Esophagus muscularis mucosa (tissue), 4 donors: ENCODE results near the gene SETBP1. TPM values are rescaled to one million over a fixed set of nuclear protein-coding genes. Genes with fewer than 3 reads are reported as not detected.

Experiments
- DNase-seq: peaks from one replicate; pipeline ENCODE4 v3.0.0-alpha.2; 2017; ENCODE audit errors: extremely low spot score
- H3K27ac ChIP-seq, 4 donors: fragments of 200-600 bp; sonication (generic); replicated peaks in 1 of 4; 1 replicate in 3 of 4; 2 replicates in 1 of 4; pipeline ENCODE4 v1.5.1; 2016 to 2019; ENCODE audit warnings: mild to moderate bottlenecking in 1 of 4
- H3K27me3 ChIP-seq, 4 donors: fragments of 200-600 bp; sonication (generic); one replicate each; pipeline versions ENCODE4 v1.5.1 to v1.6.0; 2016 to 2019
- H3K36me3 ChIP-seq, 4 donors: fragments of 200-600 bp; sonication (generic); one replicate each; pipeline ENCODE4 v1.5.1; 2016 to 2019
- H3K4me1 ChIP-seq, 4 donors: fragments of 200-600 bp; sonication (generic); one replicate each; pipeline ENCODE4 v1.5.1; 2016 to 2019
- H3K4me3 ChIP-seq, 4 donors: fragments of 200-600 bp; sonication (generic); 1 replicate in 2 of 4; 2 replicates in 2 of 4; pipeline ENCODE4 v1.5.1; 2016 to 2019; ENCODE audit warnings: mild to moderate bottlenecking in 4 of 4, moderate library complexity in 1 of 4
- H3K9me3 ChIP-seq, 4 donors: fragments of 200-600 bp; sonication (generic); 1 replicate in 3 of 4; 2 replicates in 1 of 4; pipeline ENCODE4 v1.5.1; 2016 to 2019
- EP300 ChIP-seq: sonication (generic); formaldehyde crosslinking; IDR thresholded peaks from one replicate; pipeline ENCODE4 v1.6.1; 2017; ENCODE audit warnings: antibody characterized with exemption
- POLR2A ChIP-seq: fragments of 450-650 bp; IDR thresholded peaks from one replicate; pipeline ENCODE4 v1.6.1; 2017; ENCODE audit warnings: antibody characterized with exemption, moderate library complexity, mild to moderate bottlenecking, low read depth
- POLR2AphosphoS5 ChIP-seq, 2 donors: sonication (generic); formaldehyde crosslinking; IDR thresholded peaks; one replicate each; pipeline ENCODE4 v1.6.1; 2017; ENCODE audit warnings: antibody characterized with exemption in 2 of 2
- WGBS: methylation state at CpG from one replicate; pipeline ENCODE4 v1.1.5; 2018; 5-methylcytosine and 5-hydroxymethylcytosine counted together
- intact Hi-C: fragments of 100-400 bp; cut with DNase I; formaldehyde crosslinking; loops from one replicate; pipeline ENCODE4 v1.15.1; 2023
- total RNA-seq, 4 donors: library from RNA; depleted of rRNA; stranded (reverse); fragments of >200 nt; gene quantifications; one replicate each; pipeline versions ENCODE4 v1.1.0 to v1.2.1, GENCODE V29; 2016
- TF ChIP-seq, protein P1 (sequence below), 3 experiments: fragments of 200-600 bp in 2 of 3; fragments of 450-650 bp in 1 of 3; sonication (generic) in 2 of 3; IDR thresholded peaks; one replicate each; pipeline ENCODE4 v1.5.1; 2017 to 2019; ENCODE audit warnings: antibody characterized with exemption in 3 of 3, mild to moderate bottlenecking in 2 of 3, moderate library complexity in 1 of 3

Gene SETBP1
- total RNA-seq, 4 donors from 2014 or later = 40.9 to 86.5 (median 65.1) TPM

GRCh38 chr18:45056926-45057325, 376.2 kb downstream of the SETBP1 start:
- no peak overlapping the region for H3K27ac ChIP-seq
- peaks cover 0 to 12% (median 2%) of the 10 kb centered on the region in 4 donors for H3K4me1 ChIP-seq
- no peak for DNase-seq
- TF ChIP-seq EP300 (no peak), POLR2AphosphoS5 (IDR thresholded peaks at IDR 0.05) (no peak), POLR2A (no peak)
- TF ChIP-seq, protein P1, sequence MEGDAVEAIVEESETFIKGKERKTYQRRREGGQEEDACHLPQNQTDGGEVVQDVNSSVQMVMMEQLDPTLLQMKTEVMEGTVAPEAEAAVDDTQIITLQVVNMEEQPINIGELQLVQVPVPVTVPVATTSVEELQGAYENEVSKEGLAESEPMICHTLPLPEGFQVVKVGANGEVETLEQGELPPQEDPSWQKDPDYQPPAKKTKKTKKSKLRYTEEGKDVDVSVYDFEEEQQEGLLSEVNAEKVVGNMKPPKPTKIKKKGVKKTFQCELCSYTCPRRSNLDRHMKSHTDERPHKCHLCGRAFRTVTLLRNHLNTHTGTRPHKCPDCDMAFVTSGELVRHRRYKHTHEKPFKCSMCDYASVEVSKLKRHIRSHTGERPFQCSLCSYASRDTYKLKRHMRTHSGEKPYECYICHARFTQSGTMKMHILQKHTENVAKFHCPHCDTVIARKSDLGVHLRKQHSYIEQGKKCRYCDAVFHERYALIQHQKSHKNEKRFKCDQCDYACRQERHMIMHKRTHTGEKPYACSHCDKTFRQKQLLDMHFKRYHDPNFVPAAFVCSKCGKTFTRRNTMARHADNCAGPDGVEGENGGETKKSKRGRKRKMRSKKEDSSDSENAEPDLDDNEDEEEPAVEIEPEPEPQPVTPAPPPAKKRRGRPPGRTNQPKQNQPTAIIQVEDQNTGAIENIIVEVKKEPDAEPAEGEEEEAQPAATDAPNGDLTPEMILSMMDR (IDR thresholded peaks at IDR 0.05) = no peak
- H3K36me3 ChIP-seq = no peaks in the 10 kb centered on the region
- no peaks in the 10 kb centered on the region for H3K9me3 ChIP-seq
- no peaks in the 10 kb centered on the region for H3K27me3 ChIP-seq
- H3K4me3 ChIP-seq = no peak overlapping the region
- intact Hi-C loops = no loop called here

DNA sequence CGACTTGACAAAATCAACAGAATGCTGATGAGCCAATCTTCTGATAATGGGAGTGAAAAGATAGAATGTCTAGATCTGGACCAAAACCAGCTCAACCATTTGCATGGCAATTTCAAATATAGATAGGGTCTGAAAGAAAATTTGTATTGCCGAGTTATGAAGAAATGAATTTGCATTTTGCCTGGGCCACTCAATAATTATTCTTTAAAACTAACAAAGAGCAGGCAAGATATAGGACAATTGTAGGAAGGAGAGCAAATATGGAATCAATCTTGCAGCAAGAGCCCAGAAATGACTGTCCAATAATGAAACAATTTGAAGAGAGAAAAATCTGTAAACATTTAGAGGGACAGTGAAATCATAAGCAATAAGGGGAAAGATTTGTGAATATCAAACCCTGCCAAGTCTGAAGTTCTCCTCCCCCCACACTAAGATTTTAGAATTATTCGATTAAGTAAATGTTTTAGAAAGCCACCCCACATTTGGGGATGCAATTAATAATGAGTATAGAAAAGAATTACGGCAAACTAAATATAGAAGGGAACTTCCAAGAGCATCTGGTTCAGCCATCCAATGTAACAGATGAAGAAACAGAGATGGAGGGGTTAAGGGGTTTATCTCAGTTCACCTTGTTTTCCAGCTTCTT, 377.4 kb downstream of the SETBP1 start:
- Histone ChIP-seq H3K9me3 (no peaks in the 10 kb centered on the region), H3K27ac (no peak overlapping the region)
- TF ChIP-seq EP300 (no peak), POLR2A (no peak), POLR2AphosphoS5 (IDR thresholded peaks at IDR 0.05) (no peak)
- TF ChIP-seq, protein P1 (IDR thresholded peaks at IDR 0.05) = no peak

DNA sequence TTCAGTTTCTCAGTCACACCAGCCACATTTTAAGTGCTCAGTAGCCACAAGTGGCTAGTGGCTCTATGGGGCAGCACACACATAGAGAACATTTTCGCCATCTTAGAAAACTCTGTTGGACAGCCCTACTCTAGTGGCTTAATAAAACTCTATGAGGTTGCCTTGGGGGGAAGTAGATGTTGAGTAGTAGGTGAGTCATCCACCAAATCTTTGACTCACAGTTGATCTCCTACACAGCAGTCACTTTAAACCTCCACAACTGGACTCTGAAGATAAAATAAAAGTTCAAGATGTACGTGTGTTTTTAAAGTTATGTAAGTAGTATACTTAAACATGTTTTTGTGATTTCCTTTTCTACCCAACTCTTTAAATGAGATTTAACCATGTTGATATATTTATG, 379.0 kb downstream of the SETBP1 start:
- Histone ChIP-seq H3K36me3 (peaks cover 0 to 17% (median 8%) of the 10 kb centered on the region in 4 donors), H3K27ac (no peak overlapping the region), H3K9me3 (no peaks in the 10 kb centered on the region), H3K4me3 (no peak overlapping the region), H3K4me1 (peaks cover 0 to 11% (median 2%) of the 10 kb centered on the region in 4 donors), H3K27me3 (no peaks in the 10 kb centered on the region)
- intact Hi-C loops = no loop called here
- DNase-seq = no peak
- TF ChIP-seq POLR2AphosphoS5 (IDR thresholded peaks at IDR 0.05) (no peak), POLR2A (no peak), EP300 (no peak)
- TF ChIP-seq, protein P1 (IDR thresholded peaks at IDR 0.05) = no peak
- 74% methylated on average over 2 of the region's 2 CpGs for WGBS

More for the DNA sequence above, 377.4 kb downstream of the SETBP1 start:
- DNase-seq = no peak
- WGBS = 77% methylated on average over 4 of the region's 4 CpGs
- intact Hi-C loops = no loop called here
- H3K4me1 ChIP-seq = peaks cover 0 to 11% (median 2%) of the 10 kb centered on the region in 4 donors
- no peaks in the 10 kb centered on the region for H3K27me3 ChIP-seq
- H3K4me3 ChIP-seq = no peak overlapping the region
- peaks cover 0 to 4% (median 2%) of the 10 kb centered on the region in 4 donors for H3K36me3 ChIP-seq

DNA sequence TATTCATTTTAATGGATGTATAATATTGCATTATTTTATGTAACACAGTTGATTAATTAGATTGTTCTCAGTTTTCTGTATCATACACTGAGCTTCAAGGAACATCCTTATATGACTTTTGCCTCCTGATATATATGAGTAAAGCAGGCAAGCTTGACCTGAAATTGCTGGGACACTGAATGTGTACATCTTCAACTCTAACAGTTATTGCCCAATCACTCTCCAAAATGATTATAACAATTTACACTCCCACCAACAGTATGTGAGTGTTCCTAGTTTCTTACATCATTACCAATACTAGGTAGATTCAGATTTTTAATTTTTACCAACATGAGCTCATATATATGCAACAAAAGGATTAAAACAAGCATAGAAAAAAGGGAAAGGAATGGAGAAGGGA, 379.4 kb downstream of the SETBP1 start:
- Histone ChIP-seq H3K27me3 (no peaks in the 10 kb centered on the region), H3K27ac (no peak overlapping the region), H3K4me3 (no peak overlapping the region), H3K9me3 (no peaks in the 10 kb centered on the region), H3K36me3 (peaks cover 0 to 17% (median 8%) of the 10 kb centered on the region in 4 donors), H3K4me1 (peaks cover 0 to 11% (median 2%) of the 10 kb centered on the region in 4 donors)
- TF ChIP-seq POLR2A = no peak
- TF ChIP-seq POLR2AphosphoS5 (IDR thresholded peaks at IDR 0.05) = no peak
- TF ChIP-seq, protein P1 (IDR thresholded peaks at IDR 0.05) = no peak
- TF ChIP-seq EP300 = no peak
- intact Hi-C loops = no loop called here
- no peak for DNase-seq

GRCh38 chr18:45061359-45061758, 380.7 kb downstream of the SETBP1 start:
- H3K9me3 ChIP-seq = no peaks in the 10 kb centered on the region
- no peak overlapping the region for H3K4me3 ChIP-seq
- H3K4me1 ChIP-seq = peaks cover 1 to 17% (median 6%) of the 10 kb centered on the region in 4 donors
- no peak for DNase-seq
- H3K27me3 ChIP-seq = no peaks in the 10 kb centered on the region
- intact Hi-C loops = no loop called here
- H3K36me3 ChIP-seq = peaks cover 0 to 20% (median 8%) of the 10 kb centered on the region in 4 donors
- TF ChIP-seq POLR2A (no peak), POLR2AphosphoS5 (IDR thresholded peaks at IDR 0.05) (no peak), EP300 (no peak)
- TF ChIP-seq, protein P1 (IDR thresholded peaks at IDR 0.05) = no peak
- 91% methylated on average over 2 of the region's 2 CpGs for WGBS
- no peak overlapping the region for H3K27ac ChIP-seq
